Smooth muscle cell (in vitro differentiated cells): ENCODE results near the gene TAS2R8. TPM values are rescaled to one million over a fixed set of nuclear protein-coding genes. Genes with fewer than 3 reads are reported as not detected.

Source experiments
- DNase-seq: peaks from one replicate; lab custom pipeline; 2025; ENCODE audit not compliant: unreplicated experiment; lab: John Stamatoyannopoulos, UW
- H2AFZ ChIP-seq: fragments of 200-600 bp; sonication (generic); 2 replicates; pipeline ENCODE4 v1.6.0; 2016; ENCODE audit warnings: antibody characterized with exemption, low read depth, mild to moderate bottlenecking
- H3F3A ChIP-seq: fragments of 200-600 bp; sonication (generic); 2 replicates; pipeline ENCODE4 v1.6.0; 2017; ENCODE audit warnings: antibody characterized with exemption, low read depth
- H3K27ac ChIP-seq: fragments of 200-600 bp; sonication (generic); 2 replicates; pipeline ENCODE4 v1.5.1; 2016; ENCODE audit warnings: low read depth, mild to moderate bottlenecking
- H3K27me3 ChIP-seq: fragments of 200-600 bp; sonication (generic); 2 replicates; pipeline ENCODE4 v1.6.1; 2016; ENCODE audit warnings: low read depth, mild to moderate bottlenecking
- H3K36me3 ChIP-seq: fragments of 200-600 bp; sonication (generic); 2 replicates; pipeline ENCODE4 v1.5.1; 2016; ENCODE audit warnings: low read depth
- H3K4me1 ChIP-seq: fragments of 200-600 bp; sonication (generic); 2 replicates; pipeline ENCODE4 v1.5.1; 2016; ENCODE audit warnings: low read depth
- H3K4me2 ChIP-seq: fragments of 200-600 bp; sonication (generic); 2 replicates; pipeline ENCODE4 v1.6.0; 2016; ENCODE audit warnings: mild to moderate bottlenecking
- H3K4me3 ChIP-seq: fragments of 200-600 bp; sonication (generic); 2 replicates; pipeline ENCODE4 v1.5.1; 2016; ENCODE audit warnings: mild to moderate bottlenecking
- H3K79me2 ChIP-seq: fragments of 200-600 bp; sonication (generic); 2 replicates; pipeline ENCODE4 v1.6.0; 2016; ENCODE audit warnings: low read depth, mild to moderate bottlenecking
- H3K9ac ChIP-seq: fragments of 200-600 bp; sonication (generic); 2 replicates; pipeline ENCODE4 v1.6.0; 2016; ENCODE audit warnings: low read depth
- H3K9me3 ChIP-seq: fragments of 200-600 bp; sonication (generic); replicated peaks from 2 replicates; pipeline ENCODE4 v1.5.1; 2016; ENCODE audit warnings: low read depth
- H4K20me1 ChIP-seq: fragments of 200-600 bp; sonication (generic); 2 replicates; pipeline ENCODE4 v1.6.0; 2016; ENCODE audit warnings: low read depth
- WGBS: methylation state at CpG from one replicate; pipeline ENCODE4 v1.1.7; 2016; ENCODE audit warnings: low lambda C conversion rate; 5-methylcytosine and 5-hydroxymethylcytosine counted together
- polyA plus RNA-seq: library from polyadenylated mRNA; unstranded; fragments of >200 nt; fragmentation: Nextera tagmentation; extraction: Ambion mirVana; gene quantifications from 2 replicates; pipeline ENCODE4 v1.2.1, GENCODE V29; 2016
- total RNA-seq: library from RNA; depleted of rRNA; stranded (reverse); fragments of >200 nt; gene quantifications from 2 replicates; pipeline ENCODE4 v1.2.3, GENCODE V29; 2014
- TF ChIP-seq, protein P1 (sequence below): fragments of 200-600 bp; sonication (generic); IDR thresholded peaks from 2 replicates; pipeline ENCODE4 v1.5.1; 2017; ENCODE audit warnings: borderline replicate concordance, mild to moderate bottlenecking, antibody characterized with exemption; ENCODE audit not compliant: insufficient read depth, poor library complexity, severe bottlenecking

The TAS2R8 gene
- total RNA-seq: 0.13 and 0.90 TPM in 2 replicates
- polyA plus RNA-seq: not detected in 2 replicates

GRCh38 chr12:10807186-10807585 is at the start of gene TAS2R8:
Gene TAS2R8, minus strand, starts transcription at chr12:10807286. Its CDS starts 306 bp downstream, at chr12:10806980.
- Histone ChIP-seq H3K27ac (no peak within 1 kb of the TSS), H2AFZ (no peak within 1 kb of the TSS), H3F3A (no peaks in the 10 kb centered on the region), H3K4me3 (no peak within 1 kb of the TSS), H3K4me2 (no peak within 1 kb of the TSS), H3K4me1 (peaks cover 1% of the 10 kb centered on the region), H3K9me3 (no peaks in the 10 kb centered on the region), H3K79me2 (no peaks in the 10 kb centered on the region), H3K36me3 (no peaks in the 10 kb centered on the region), H3K9ac (no peak within 1 kb of the TSS), H4K20me1 (no peaks in the 10 kb centered on the region), H3K27me3 (no peaks in the 10 kb centered on the region)
- TF ChIP-seq, protein P1, sequence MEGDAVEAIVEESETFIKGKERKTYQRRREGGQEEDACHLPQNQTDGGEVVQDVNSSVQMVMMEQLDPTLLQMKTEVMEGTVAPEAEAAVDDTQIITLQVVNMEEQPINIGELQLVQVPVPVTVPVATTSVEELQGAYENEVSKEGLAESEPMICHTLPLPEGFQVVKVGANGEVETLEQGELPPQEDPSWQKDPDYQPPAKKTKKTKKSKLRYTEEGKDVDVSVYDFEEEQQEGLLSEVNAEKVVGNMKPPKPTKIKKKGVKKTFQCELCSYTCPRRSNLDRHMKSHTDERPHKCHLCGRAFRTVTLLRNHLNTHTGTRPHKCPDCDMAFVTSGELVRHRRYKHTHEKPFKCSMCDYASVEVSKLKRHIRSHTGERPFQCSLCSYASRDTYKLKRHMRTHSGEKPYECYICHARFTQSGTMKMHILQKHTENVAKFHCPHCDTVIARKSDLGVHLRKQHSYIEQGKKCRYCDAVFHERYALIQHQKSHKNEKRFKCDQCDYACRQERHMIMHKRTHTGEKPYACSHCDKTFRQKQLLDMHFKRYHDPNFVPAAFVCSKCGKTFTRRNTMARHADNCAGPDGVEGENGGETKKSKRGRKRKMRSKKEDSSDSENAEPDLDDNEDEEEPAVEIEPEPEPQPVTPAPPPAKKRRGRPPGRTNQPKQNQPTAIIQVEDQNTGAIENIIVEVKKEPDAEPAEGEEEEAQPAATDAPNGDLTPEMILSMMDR: no peak
- WGBS: 92% methylated on average over 1 of the region's 1 CpG
- no peak for DNase-seq

DNA sequence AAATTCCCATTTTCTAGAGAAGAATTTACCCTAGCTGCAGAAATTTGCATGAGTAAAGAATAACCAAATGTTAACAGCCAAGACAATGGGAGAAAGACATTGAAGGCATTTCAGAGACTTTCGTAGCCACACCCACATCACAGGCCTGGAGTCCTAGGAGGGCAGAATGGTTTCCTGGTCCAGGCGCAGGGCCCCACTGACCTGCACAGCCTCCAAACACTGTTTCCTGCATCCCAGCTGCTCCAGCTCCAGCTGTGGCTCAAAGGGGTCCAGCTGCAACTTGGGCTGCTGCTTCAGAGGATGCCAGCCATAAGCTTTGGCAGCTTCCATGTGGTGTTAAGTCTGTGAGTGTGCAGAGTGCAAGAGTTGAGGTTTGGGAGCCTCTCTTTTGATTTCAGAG is 48.7 kb upstream of the TAS2R8 start:
- Histone ChIP-seq H2AFZ (no peak overlapping the region), H3K4me1 (no peaks in the 10 kb centered on the region), H3K36me3 (peaks cover 8% of the 10 kb centered on the region), H3K4me2 (no peak overlapping the region), H3F3A (no peaks in the 10 kb centered on the region), H3K27me3 (no peaks in the 10 kb centered on the region), H3K27ac (no peak overlapping the region), H3K79me2 (no peaks in the 10 kb centered on the region), H4K20me1 (no peaks in the 10 kb centered on the region), H3K9me3 (peaks cover 12% of the 10 kb centered on the region), H3K9ac (no peak overlapping the region), H3K4me3 (no peak overlapping the region)
- TF ChIP-seq, protein P1: no peak
- 96% methylated on average over 2 of the region's 2 CpGs for WGBS
- no peak for DNase-seq

DNA sequence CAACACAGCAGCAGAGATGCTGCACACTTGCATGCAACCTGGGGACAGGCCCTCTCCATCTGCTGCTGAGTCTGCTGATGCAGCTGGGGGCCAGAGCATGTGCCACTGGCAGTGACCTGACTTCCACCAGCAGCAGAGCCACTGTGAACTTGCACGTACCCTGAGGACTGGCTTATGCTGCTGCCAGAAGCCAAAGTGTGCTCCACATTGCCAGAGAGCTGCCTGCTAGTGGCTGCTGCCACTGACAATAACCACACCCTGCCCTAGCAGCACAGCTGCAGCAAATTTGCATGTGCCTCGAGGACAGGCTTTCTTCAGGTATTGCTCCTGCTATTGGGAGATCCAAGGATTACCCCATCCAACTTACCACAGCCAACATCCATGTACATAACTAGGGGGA is 46.7 kb upstream of the TAS2R8 start:
- TF ChIP-seq, protein P1: no peak
- no peak overlapping the region for H3K27ac ChIP-seq
- H3K4me3 ChIP-seq: no peak overlapping the region
- no peak overlapping the region for H3K9ac ChIP-seq
- 84% methylated on average over 2 of the region's 2 CpGs for WGBS
- no peak for DNase-seq
- H3F3A ChIP-seq: no peaks in the 10 kb centered on the region
- H4K20me1 ChIP-seq: no peaks in the 10 kb centered on the region
- H3K79me2 ChIP-seq: no peaks in the 10 kb centered on the region
- H3K4me2 ChIP-seq: no peak overlapping the region
- H3K36me3 ChIP-seq: peaks cover 8% of the 10 kb centered on the region
- H3K9me3 ChIP-seq: peaks cover 12% of the 10 kb centered on the region
- no peaks in the 10 kb centered on the region for H3K4me1 ChIP-seq
- no peaks in the 10 kb centered on the region for H3K27me3 ChIP-seq
- no peak overlapping the region for H2AFZ ChIP-seq

DNA sequence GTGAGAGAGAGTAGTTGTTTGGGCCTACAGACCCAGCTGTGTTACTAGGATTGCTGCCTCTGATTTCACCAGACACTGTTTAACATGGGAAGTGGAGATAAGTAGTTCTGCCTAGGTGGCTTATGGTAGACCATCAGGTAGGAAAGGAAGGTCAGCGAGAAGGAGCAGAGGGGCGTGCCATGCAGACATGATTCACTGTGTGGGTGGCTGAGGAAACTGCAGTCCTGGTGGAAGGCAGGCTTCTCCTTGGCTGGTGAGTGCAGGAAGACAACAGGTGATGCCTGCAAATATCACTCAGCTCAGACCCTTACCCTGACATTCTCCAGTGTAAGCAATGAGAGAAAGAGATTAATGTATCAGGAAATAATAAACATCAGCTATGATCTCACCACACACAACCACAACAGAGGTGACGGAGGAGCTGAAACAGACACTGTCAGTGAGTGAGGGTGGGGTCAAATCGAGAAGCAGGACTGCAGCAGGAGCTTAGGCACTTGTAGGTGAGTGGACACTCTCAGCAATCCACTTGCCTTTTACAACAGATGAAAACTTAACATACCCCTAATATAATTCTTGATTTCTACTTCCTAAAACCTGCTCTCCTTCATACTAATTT is 44.3 kb upstream of the TAS2R8 start:
- DNase-seq: no peak
- Histone ChIP-seq H3K9ac (no peak overlapping the region), H3K4me2 (no peak overlapping the region), H3K4me1 (no peaks in the 10 kb centered on the region), H3K79me2 (no peaks in the 10 kb centered on the region), H2AFZ (no peak overlapping the region), H3K9me3 (no peaks in the 10 kb centered on the region), H4K20me1 (no peaks in the 10 kb centered on the region), H3K27ac (no peak overlapping the region), H3K4me3 (no peak overlapping the region), H3K36me3 (no peaks in the 10 kb centered on the region), H3K27me3 (no peaks in the 10 kb centered on the region), H3F3A (no peaks in the 10 kb centered on the region)
- TF ChIP-seq, protein P1: no peak
- WGBS: 93% methylated on average over 4 of the region's 4 CpGs
